Head of caudate nucleus (tissue), 42 donors: ENCODE measurements around the gene TXNDC11.

ENCODE experiments used
- DNase-seq, 42 donors: peaks; one replicate each; pipeline versions ENCODE4 v3.0.0 to v3.0.0-alpha.2; 2020 to 2021; ENCODE audit warnings: mixed read lengths in 7 of 42
- intact Hi-C: fragments of 100-400 bp; cut with DNase I; formaldehyde crosslinking; loops from one replicate; pipeline ENCODE4 v1.15.0; 2022

TXNDC11 gene

GRCh38 chr16:11658896-11659708 lies 83.6 kb downstream of the TXNDC11 start:
- DNase-seq: peak in 4 of 42 donors; percentile 19 to 55 (median 38)
- intact Hi-C loops: no loop called here

- intact Hi-C loops: no loop called here
- DNase-seq: no peak
These were observed 85.1 kb downstream of the TXNDC11 start for GRCh38 chr16:11657556-11657955.

- DNase-seq: no peak
- intact Hi-C loops: no loop called here
These were observed 87.0 kb downstream of the TXNDC11 start for GRCh38 chr16:11655655-11656054.

- intact Hi-C loops: no loop called here
- DNase-seq: peak in 3 of 42 donors; percentile 55 to 64 (median 56)
These were observed 90.9 kb downstream of the TXNDC11 start for GRCh38 chr16:11651796-11652195.

GRCh38 chr16:11650641-11651591 lies 91.7 kb downstream of the TXNDC11 start:
- no peak for DNase-seq
- intact Hi-C loops: no loop called here

GRCh38 chr16:11649276-11649675 lies 93.4 kb downstream of the TXNDC11 start:
- no peak for DNase-seq
- intact Hi-C loops: no loop called here

GRCh38 chr16:11642765-11643116 lies 99.9 kb downstream of the TXNDC11 start:
- intact Hi-C loops: loop anchor here (5.0 kb wide), 1 partner anchor 235 kb away; no protein-coding TSS in a partner anchor

GRCh38 chr16:11640987-11641817 lies 101.5 kb downstream of the TXNDC11 start:
- DNase-seq: peak in 30 of 42 donors; percentile 11 to 78 (median 48)
- intact Hi-C loops: loop anchor here (2.0 to 5.0 kb wide), 2 partner anchors 106 to 234 kb away; no protein-coding TSS in a partner anchor

More at GRCh38 chr16:11642765-11643116, 99.9 kb downstream of the TXNDC11 start:
- DNase-seq: no peak

GRCh38 chr16:11639925-11640899 lies 102.4 kb downstream of the TXNDC11 start:
- intact Hi-C loops: loop anchor here (2.0 to 5.0 kb wide), 2 partner anchors 105 to 233 kb away; no protein-coding TSS in a partner anchor
- peak; percentile 51 to 92 (median 76) for DNase-seq

- no peak for DNase-seq
- intact Hi-C loops: no loop called here
These were observed 103.6 kb downstream of the TXNDC11 start for GRCh38 chr16:11639008-11639562.

GRCh38 chr16:11638140-11638539 lies 104.5 kb downstream of the TXNDC11 start:
- DNase-seq: no peak
- intact Hi-C loops: no loop called here

- intact Hi-C loops: no loop called here
- DNase-seq: no peak
These were observed 105.3 kb downstream of the TXNDC11 start for GRCh38 chr16:11637320-11637719.

GRCh38 chr16:11636172-11636721 lies 106.4 kb downstream of the TXNDC11 start:
- intact Hi-C loops: no loop called here
- no peak for DNase-seq

- intact Hi-C loops: no loop called here
- no peak for DNase-seq
These were observed 106.9 kb downstream of the TXNDC11 start for GRCh38 chr16:11635679-11636171.

GRCh38 chr16:11635113-11635652 lies 107.5 kb downstream of the TXNDC11 start:
- no peak for DNase-seq
- intact Hi-C loops: no loop called here

- no peak for DNase-seq
- intact Hi-C loops: no loop called here
These were observed 108.3 kb downstream of the TXNDC11 start for GRCh38 chr16:11634312-11634711.

GRCh38 chr16:11633113-11633512 lies 109.5 kb downstream of the TXNDC11 start:
- intact Hi-C loops: no loop called here

More at GRCh38 chr16:11633113-11633512, 109.5 kb downstream of the TXNDC11 start:
- DNase-seq: no peak
